ENCODE measurements around the gene SPDL1. TPM values are rescaled to one million over a fixed set of nuclear protein-coding genes. Genes with fewer than 3 reads are reported as not detected.

Gene SPDL1
- total and polyA plus RNA-seq, 4 donors = 3.9 to 6.4 (median 5.0) TPM

- ATAC-seq (ENCODE audit: low FRiP score) = no peak
- DNase-seq = no peak
- Histone ChIP-seq H3K4me1 (ENCODE audit: control insufficient read depth in 1 of 2, insufficient read depth in 2 of 2, low read length in 2 of 2) (peaks cover 0 to 2% of the 10 kb centered on the region in 2 donors), H3K9me3 (ENCODE audit: control insufficient read depth, low read length) (no peaks in the 10 kb centered on the region), H3K27me3 (ENCODE audit: control insufficient read depth in 1 of 2, insufficient read depth in 2 of 2, low read length in 1 of 2) (no peaks in the 10 kb centered on the region), H3K27ac (ENCODE audit: low read depth in 1 of 2, low read length in 2 of 2) (no peak overlapping the region), H3K4me3 (ENCODE audit: low read length in 2 of 2) (no peak overlapping the region), H3K36me3 (ENCODE audit: control insufficient read depth in 1 of 2, insufficient read depth in 2 of 2, low read length in 1 of 2) (no peaks in the 10 kb centered on the region)
- intact Hi-C loops (cut with DNase I) = no loop called here
- 78 to 82% methylated on average over 2 of the region's 2 CpGs for WGBS, 2 donors
Measured at GRCh38 chr5:169628892-169629291, 45.3 kb downstream of the SPDL1 start.

- intact Hi-C loops (cut with DNase I) = no loop called here
- H3K9me3 ChIP-seq (ENCODE audit: control insufficient read depth, low read length) = no peaks in the 10 kb centered on the region
- ATAC-seq (ENCODE audit: low FRiP score) (no peak), DNase-seq (no peak)
- H3K4me3 ChIP-seq (ENCODE audit: low read length in 2 of 2) = no peak overlapping the region
- H3K27me3 ChIP-seq (ENCODE audit: control insufficient read depth in 1 of 2, insufficient read depth in 2 of 2, low read length in 1 of 2) = no peaks in the 10 kb centered on the region
- H3K36me3 ChIP-seq (ENCODE audit: control insufficient read depth in 1 of 2, insufficient read depth in 2 of 2, low read length in 1 of 2) = no peaks in the 10 kb centered on the region
- peaks cover 0 to 2% of the 10 kb centered on the region in 2 donors for H3K4me1 ChIP-seq (ENCODE audit: control insufficient read depth in 1 of 2, insufficient read depth in 2 of 2, low read length in 2 of 2)
- no peak overlapping the region for H3K27ac ChIP-seq (ENCODE audit: low read depth in 1 of 2, low read length in 2 of 2)
- WGBS, 2 donors = 54 to 56% methylated on average over 6 of the region's 6 CpGs
Measured at GRCh38 chr5:169629847-169630548, 46.4 kb downstream of the SPDL1 start.

- WGBS, 2 donors = 82 to 88% methylated on average over 4 of the region's 4 CpGs
- ATAC-seq (ENCODE audit: low FRiP score) (no peak), DNase-seq (no peak)
- H3K27ac ChIP-seq (ENCODE audit: low read depth in 1 of 2, low read length in 2 of 2) = no peak overlapping the region
- intact Hi-C loops (cut with DNase I) = no loop called here
- peaks cover 0 to 2% of the 10 kb centered on the region in 2 donors for H3K4me1 ChIP-seq (ENCODE audit: control insufficient read depth in 1 of 2, insufficient read depth in 2 of 2, low read length in 2 of 2)
- no peaks in the 10 kb centered on the region for H3K27me3 ChIP-seq (ENCODE audit: control insufficient read depth in 1 of 2, insufficient read depth in 2 of 2, low read length in 1 of 2)
- no peak overlapping the region for H3K4me3 ChIP-seq (ENCODE audit: low read length in 2 of 2)
- H3K36me3 ChIP-seq (ENCODE audit: control insufficient read depth in 1 of 2, insufficient read depth in 2 of 2, low read length in 1 of 2) = no peaks in the 10 kb centered on the region
- H3K9me3 ChIP-seq (ENCODE audit: control insufficient read depth, low read length) = no peaks in the 10 kb centered on the region
Measured at GRCh38 chr5:169631360-169631759, 47.8 kb downstream of the SPDL1 start.

- H3K4me1 ChIP-seq (ENCODE audit: control insufficient read depth in 1 of 2, insufficient read depth in 2 of 2, low read length in 2 of 2) = no peaks in the 10 kb centered on the region
- H3K4me3 ChIP-seq (ENCODE audit: low read length in 2 of 2) = no peak overlapping the region
- H3K27ac ChIP-seq (ENCODE audit: low read depth in 1 of 2, low read length in 2 of 2) = no peak overlapping the region
- no peak for ATAC-seq (ENCODE audit: low FRiP score)
- no peaks in the 10 kb centered on the region for H3K9me3 ChIP-seq (ENCODE audit: control insufficient read depth, low read length)
- WGBS, 2 donors = 78 to 91% methylated on average over 1 of the region's 1 CpG
- H3K36me3 ChIP-seq (ENCODE audit: control insufficient read depth in 1 of 2, insufficient read depth in 2 of 2, low read length in 1 of 2) = no peaks in the 10 kb centered on the region
- DNase-seq = no peak
- peaks cover 0 to 3% of the 10 kb centered on the region in 2 donors for H3K27me3 ChIP-seq (ENCODE audit: control insufficient read depth in 1 of 2, insufficient read depth in 2 of 2, low read length in 1 of 2)
- intact Hi-C loops (cut with DNase I) = no loop called here
Measured at GRCh38 chr5:169632946-169633345, 49.4 kb downstream of the SPDL1 start.

- H3K36me3 ChIP-seq (ENCODE audit: control insufficient read depth in 1 of 2, insufficient read depth in 2 of 2, low read length in 1 of 2) = no peaks in the 10 kb centered on the region
Measured at GRCh38 chr5:169634606-169635005, 51.0 kb downstream of the SPDL1 start.

GRCh38 chr5:169635936-169636335 is 52.4 kb downstream of the SPDL1 start:
- Histone ChIP-seq H3K27me3 (ENCODE audit: control insufficient read depth in 1 of 2, insufficient read depth in 2 of 2, low read length in 1 of 2) (peaks cover 0 to 3% of the 10 kb centered on the region in 2 donors), H3K4me3 (ENCODE audit: low read length in 2 of 2) (no peak overlapping the region), H3K9me3 (ENCODE audit: control insufficient read depth, low read length) (peaks cover 4% of the 10 kb centered on the region), H3K36me3 (ENCODE audit: control insufficient read depth in 1 of 2, insufficient read depth in 2 of 2, low read length in 1 of 2) (no peaks in the 10 kb centered on the region), H3K27ac (ENCODE audit: low read depth in 1 of 2, low read length in 2 of 2) (no peak overlapping the region), H3K4me1 (ENCODE audit: control insufficient read depth in 1 of 2, insufficient read depth in 2 of 2, low read length in 2 of 2) (no peaks in the 10 kb centered on the region)
- WGBS, 2 donors = 56% methylated on average over 1 of the region's 1 CpG
- ATAC-seq (ENCODE audit: low FRiP score) (no peak), DNase-seq (no peak)
- intact Hi-C loops (cut with DNase I) = no loop called here

More at GRCh38 chr5:169634606-169635005, 51.0 kb downstream of the SPDL1 start:
- Histone ChIP-seq H3K9me3 (ENCODE audit: control insufficient read depth, low read length) (peaks cover 2% of the 10 kb centered on the region), H3K4me3 (ENCODE audit: low read length in 2 of 2) (no peak overlapping the region), H3K27ac (ENCODE audit: low read depth in 1 of 2, low read length in 2 of 2) (no peak overlapping the region), H3K4me1 (ENCODE audit: control insufficient read depth in 1 of 2, insufficient read depth in 2 of 2, low read length in 2 of 2) (no peaks in the 10 kb centered on the region), H3K27me3 (ENCODE audit: control insufficient read depth in 1 of 2, insufficient read depth in 2 of 2, low read length in 1 of 2) (peaks cover 0 to 3% of the 10 kb centered on the region in 2 donors)
- intact Hi-C loops (cut with DNase I) = no loop called here
- ATAC-seq (ENCODE audit: low FRiP score) (no peak), DNase-seq (no peak)
- WGBS, 2 donors = 79 to 83% methylated on average over 1 of the region's 1 CpG

GRCh38 chr5:169636477-169637084 is 53.0 kb downstream of the SPDL1 start:
- Histone ChIP-seq H3K4me1 (ENCODE audit: control insufficient read depth in 1 of 2, insufficient read depth in 2 of 2, low read length in 2 of 2) (no peaks in the 10 kb centered on the region), H3K27ac (ENCODE audit: low read depth in 1 of 2, low read length in 2 of 2) (no peak overlapping the region), H3K27me3 (ENCODE audit: control insufficient read depth in 1 of 2, insufficient read depth in 2 of 2, low read length in 1 of 2) (peaks cover 0 to 3% of the 10 kb centered on the region in 2 donors), H3K4me3 (ENCODE audit: low read length in 2 of 2) (no peak overlapping the region), H3K36me3 (ENCODE audit: control insufficient read depth in 1 of 2, insufficient read depth in 2 of 2, low read length in 1 of 2) (no peaks in the 10 kb centered on the region), H3K9me3 (ENCODE audit: control insufficient read depth, low read length) (peaks cover 4% of the 10 kb centered on the region)
- no peak for DNase-seq
- ATAC-seq (ENCODE audit: low FRiP score) = peak; percentile 9
- WGBS, 2 donors = 29 to 43% methylated on average over 23 of the region's 23 CpGs
- intact Hi-C loops (cut with DNase I) = no loop called here

- Histone ChIP-seq H3K36me3 (ENCODE audit: control insufficient read depth in 1 of 2, insufficient read depth in 2 of 2, low read length in 1 of 2) (no peaks in the 10 kb centered on the region), H3K4me3 (ENCODE audit: low read length in 2 of 2) (no peak within 1 kb of the TSS), H3K9me3 (ENCODE audit: control insufficient read depth, low read length) (peaks cover 4% of the 10 kb centered on the region), H3K27me3 (ENCODE audit: control insufficient read depth in 1 of 2, insufficient read depth in 2 of 2, low read length in 1 of 2) (peaks cover 0 to 3% of the 10 kb centered on the region in 2 donors), H3K4me1 (ENCODE audit: control insufficient read depth in 1 of 2, insufficient read depth in 2 of 2, low read length in 2 of 2) (no peaks in the 10 kb centered on the region), H3K27ac (ENCODE audit: low read depth in 1 of 2, low read length in 2 of 2) (no peak within 1 kb of the TSS)
- 1 to 2% methylated on average over 23 to 42 of the region's 42 CpGs for WGBS, 2 donors
- intact Hi-C loops (cut with DNase I) = no loop called here
- DNase-seq = peak; percentile 84 to 87
- peak; percentile 62 for ATAC-seq (ENCODE audit: low FRiP score)
Measured at GRCh38 chr5:169637085-169637548, 53.5 kb downstream of the SPDL1 start, which contains the start of gene DOCK2. DOCK2 (plus strand) TSS chr5:169637275; CDS start chr5:169637327, 52 bp downstream.
